Activated B cell treated with CpG ODN at 0.5 μM for 24 hours (primary cell): ENCODE measurements around the gene SPATA31E1. TPM values are rescaled to one million over a fixed set of nuclear protein-coding genes. Genes with fewer than 3 reads are reported as not detected.
"Not testable (repeated sequence)": the region's sequence is repeated elsewhere in the genome, so short reads cannot be mapped to it uniquely, and the experiment has no call there.

ENCODE experiments used
- ATAC-seq: fragments of 200-7000 bp; cut with Tn5 transposase; one replicate; pipeline ENCODE4 v1.10.0; 2021; ENCODE audit warnings: low read depth, mild to moderate bottlenecking, moderate library complexity
- CTCF ChIA-PET: fragments of 350-600 bp; sonication (Branson Sonifier 250); formaldehyde crosslinking; loops from one replicate; lab custom pipeline; 2021; ENCODE audit warnings: antibody characterized with exemption; lab: Charles Lee
- POLR2A ChIA-PET: fragments of 350-600 bp; sonication (Branson Sonifier 250); formaldehyde crosslinking; loops from one replicate; lab custom pipeline; 2021; ENCODE audit warnings: antibody characterized with exemption; lab: Charles Lee
- DNase-seq: peaks from one replicate; pipeline ENCODE4 v3.0.0; 2022
- H3K27ac Mint-ChIP-seq: one replicate; pipeline ENCODE4 v1.8.0; 2020; ENCODE audit warnings: mixed read lengths
- H3K27me3 Mint-ChIP-seq: one replicate; pipeline ENCODE4 v1.8.0; 2021; ENCODE audit warnings: mixed read lengths
- H3K36me3 Mint-ChIP-seq: one replicate; pipeline ENCODE4 v1.8.0; 2021; ENCODE audit warnings: low read depth, mixed read lengths
- H3K4me1 Mint-ChIP-seq: one replicate; pipeline ENCODE4 v1.8.0; 2021; ENCODE audit warnings: mixed read lengths
- H3K4me3 Mint-ChIP-seq: one replicate; pipeline ENCODE4 v1.8.0; 2020; ENCODE audit warnings: mild to moderate bottlenecking, mixed read lengths
- H3K9me3 Mint-ChIP-seq: one replicate; pipeline ENCODE4 v1.8.0; 2020; ENCODE audit warnings: mixed read lengths
- intact Hi-C: fragments of 100-400 bp; cut with micrococcal nuclease; formaldehyde crosslinking; loops from one replicate; pipeline ENCODE4 v1.15.1; 2024
- total RNA-seq: library from RNA; stranded (reverse); gene quantifications from 2 replicates; pipeline ENCODE4 v1.2.3, GENCODE V29; 2022

Gene SPATA31E1
- total RNA-seq, 1 donor from 2014 or later, result not detected

GRCh38 chr9:87938336-87938735 lies 55.7 kb downstream of the SPATA31E1 start:
- DNase-seq, intact Hi-C loops, H3K36me3 Mint-ChIP-seq, ATAC-seq, POLR2A ChIA-PET, H3K9me3 Mint-ChIP-seq, CTCF ChIA-PET, H3K27me3 Mint-ChIP-seq, H3K27ac Mint-ChIP-seq, H3K4me3 Mint-ChIP-seq, H3K4me1 Mint-ChIP-seq: not testable (repeated sequence)

Other genes with a start within 250 kb of the SPATA31E1 start
- 0.29 and 0.49 TPM in 2 replicates for gene CTSL, start 156.8 kb upstream of the SPATA31E1 start, total RNA-seq
- not detected in 2 replicates for gene SPATA31C1, start 35.1 kb downstream of the SPATA31E1 start, total RNA-seq
- gene CDK20, start 91.7 kb downstream of the SPATA31E1 start, total RNA-seq, result 0.51 and 0.55 TPM in 2 replicates